Activated CD8-positive, alpha-beta memory T cell treated with anti-CD3 and anti-CD28 coated beads, Interleukin-2, amount 50 U/mL, for 24 hours (primary cell): ENCODE measurements around the gene SRPRA.

Experiments
- DNase-seq: peaks from one replicate; pipeline ENCODE4 v3.0.0-alpha.2; 2020; ENCODE audit errors: extremely low read depth

Gene SRPRA

GRCh38 chr11:126229858-126230540, 38.7 kb downstream of the SRPRA start:
- no peak for DNase-seq

DNA sequence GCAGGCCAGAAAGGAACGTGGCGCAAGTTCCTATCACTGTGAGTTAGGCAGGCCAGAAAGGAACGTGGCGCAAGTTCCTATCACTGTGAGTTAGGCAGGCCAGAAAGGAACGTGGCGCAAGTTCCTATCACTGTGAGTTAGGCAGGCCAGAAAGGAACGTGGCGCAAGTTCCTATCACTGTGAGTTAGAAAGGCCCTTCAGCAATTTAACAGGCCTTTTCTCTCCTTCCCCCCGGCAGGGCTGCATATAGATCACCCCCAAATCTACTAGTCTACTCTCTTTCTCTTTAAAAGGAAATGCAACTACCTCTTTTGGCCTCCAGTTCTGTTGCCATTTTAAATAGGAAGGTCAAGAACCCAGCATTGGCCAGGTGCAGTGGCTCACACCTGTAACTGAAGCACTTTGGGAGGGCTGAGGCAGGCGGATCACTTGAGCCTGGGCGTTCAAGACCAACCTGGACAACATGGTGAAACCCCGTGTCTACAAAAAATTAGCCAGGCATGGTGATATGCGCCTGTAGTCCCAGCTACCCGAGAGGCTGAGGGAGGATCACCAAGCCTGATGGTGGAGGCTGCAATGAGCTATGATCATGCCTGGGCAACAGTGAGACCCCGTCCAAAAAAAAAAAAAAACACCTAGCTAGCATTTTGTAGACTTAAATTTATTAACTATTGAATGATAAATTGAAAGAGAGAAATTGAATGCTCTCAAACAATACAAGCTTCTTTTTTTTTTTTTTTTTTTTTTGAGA, 42.2 kb downstream of the SRPRA start:
- DNase-seq = no peak

DNA sequence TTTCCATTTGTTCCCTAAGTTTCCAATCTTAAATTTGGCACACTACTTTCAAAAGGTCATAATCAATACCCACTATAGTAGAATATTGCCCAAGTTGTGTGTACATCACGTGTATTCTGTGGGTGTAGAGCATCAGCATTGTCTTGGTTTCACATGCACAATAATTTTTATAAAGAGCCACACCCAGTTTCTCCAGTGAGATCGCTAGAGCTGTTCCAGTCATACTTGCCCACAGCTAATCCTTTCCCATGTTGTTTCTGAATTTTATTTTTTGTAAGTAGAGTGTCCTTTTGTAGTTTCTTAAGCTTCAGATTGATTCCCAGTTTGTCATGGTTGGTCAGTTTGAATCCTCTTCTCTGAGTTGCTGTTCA, 43.4 kb downstream of the SRPRA start:
- DNase-seq = no peak

DNA sequence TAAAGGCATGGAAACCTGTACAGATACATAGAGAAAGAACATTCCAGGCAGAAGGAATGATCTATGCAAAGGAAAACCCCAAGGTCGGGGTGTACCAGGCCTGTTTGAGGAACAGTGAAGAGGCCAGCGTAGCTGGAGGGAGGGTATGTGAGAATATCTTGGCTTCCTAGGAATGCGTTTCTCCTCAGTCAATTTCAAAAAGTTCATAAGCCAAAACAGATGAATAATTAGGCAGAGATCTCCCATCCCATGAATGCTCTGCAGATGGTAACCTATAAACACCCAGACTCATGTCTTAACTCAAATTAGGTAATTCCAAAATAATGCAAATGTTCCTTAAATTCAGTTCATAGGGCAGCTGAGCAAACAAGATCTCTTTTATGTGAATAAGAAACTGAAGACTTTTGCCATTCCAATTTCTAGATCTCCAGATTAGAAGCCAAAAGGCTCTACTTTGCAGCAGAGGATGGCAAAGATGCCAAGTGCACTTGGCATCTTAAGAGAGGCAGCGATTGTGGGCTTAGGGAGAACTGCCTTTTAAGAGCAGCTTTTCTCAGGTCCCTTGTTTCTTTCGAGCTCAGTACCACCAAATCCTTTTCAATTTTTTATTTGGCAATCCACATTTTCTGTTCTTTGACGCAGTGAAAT, 43.9 kb downstream of the SRPRA start:
- DNase-seq = no peak

DNA sequence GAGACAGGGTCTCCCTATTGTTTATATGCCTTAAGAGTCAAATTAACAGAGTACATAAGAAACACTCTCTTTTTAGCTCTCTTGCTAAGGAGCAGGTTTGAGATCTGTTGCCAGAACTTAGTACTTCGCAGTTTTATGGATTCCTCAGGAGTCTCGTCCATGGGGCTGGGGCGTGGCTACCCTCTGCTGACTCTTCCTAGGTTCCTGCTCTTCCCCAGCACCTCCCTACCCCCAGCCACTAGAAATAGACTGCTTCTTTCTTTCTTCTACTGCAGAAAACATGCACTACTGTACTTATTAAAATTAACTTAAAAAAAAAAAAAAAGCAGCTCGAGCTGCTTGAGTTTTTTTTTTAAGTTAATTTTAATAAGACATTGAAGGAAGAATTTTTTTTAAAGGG, 49.1 kb downstream of the SRPRA start:
- no peak for DNase-seq

- no peak for DNase-seq
These were observed 51.2 kb downstream of the SRPRA start for GRCh38 chr11:126217491-126217890.

DNA sequence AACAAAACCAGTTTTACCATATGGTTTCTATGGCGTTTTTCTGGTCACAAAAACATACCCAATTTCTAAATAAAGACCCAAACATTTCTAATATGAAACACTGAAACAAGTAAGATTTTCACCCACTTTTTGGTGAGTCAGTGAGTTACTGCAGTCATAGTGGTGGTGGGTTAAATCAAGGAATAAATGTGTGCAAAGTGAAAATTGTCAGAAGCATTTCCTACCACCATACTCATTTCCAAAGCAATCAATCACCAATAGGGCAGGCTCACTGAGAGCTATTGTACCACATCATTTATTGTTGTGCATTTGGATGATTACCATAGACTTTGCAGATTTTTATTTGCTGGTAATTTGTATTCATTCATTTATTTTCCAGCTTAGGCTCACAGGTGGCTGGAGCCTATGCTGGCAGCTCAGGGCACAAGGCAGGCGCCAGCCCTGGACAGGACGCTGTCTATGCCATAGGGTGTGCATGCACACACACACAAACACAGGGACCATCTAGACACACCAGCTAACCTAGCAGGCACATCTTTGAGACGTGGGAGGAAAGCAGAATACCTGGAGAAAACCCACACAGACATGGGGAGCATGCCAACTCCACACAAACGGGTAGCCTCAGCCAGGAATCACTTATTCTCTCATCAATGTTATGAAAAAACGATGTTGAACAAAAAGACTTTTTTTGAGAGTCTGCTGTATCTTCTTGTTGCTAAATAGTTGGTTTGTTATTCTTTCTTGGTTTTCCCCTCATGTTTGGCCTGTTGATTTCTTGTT, 52.0 kb downstream of the SRPRA start:
- DNase-seq = no peak

GRCh38 chr11:126214841-126215240, 53.9 kb downstream of the SRPRA start:
- DNase-seq = no peak

- no peak for DNase-seq
These were observed 54.3 kb downstream of the SRPRA start for GRCh38 chr11:126214441-126214840.
